HepG2 (cell line): ENCODE results near the gene MALRD1. TPM values are rescaled to one million over a fixed set of nuclear protein-coding genes. Genes with fewer than 3 reads are reported as not detected.

Experiments used
- ATAC-seq: fragments of 200-7000 bp; cut with Tn5 transposase; 3 replicates; pipeline ENCODE4 v1.9.1; 2020; ENCODE audit warnings: mild to moderate bottlenecking, moderate library complexity
- BruUV-seq: library from RNA; stranded (reverse); fragments of 400-500 nt; replicated peaks from 2 replicates; lab custom pipeline; 2021; lab: Mats Ljungman, UMichigan
- CTCF ChIA-PET: fragments of 300-600 bp; formaldehyde crosslinking; extraction: SDS; loops from one replicate; lab custom pipeline; 2021; ENCODE audit warnings: low total read pairs, inconsistent platforms, low intra/inter-chr PET ratio; lab: Yijun Ruan, JAX
- POLR2A ChIA-PET: fragments of 350-600 bp; sonication (Branson Sonifier 250); formaldehyde crosslinking; loops from one replicate; lab custom pipeline; 2020; ENCODE audit warnings: antibody characterized with exemption, inconsistent platforms; lab: Yijun Ruan, JAX
- DNase-seq: peaks from one replicate; pipeline ENCODE4 v3.0.0-alpha.2; 2015; ENCODE audit warnings: low spot score
- FAIRE-seq: peaks from 3 replicates; lab custom pipeline; 2011; peaks lifted over from hg19 to GRCh38; lab: Jason Lieb, UNC
- H2AFZ ChIP-seq: one replicate; pipeline ENCODE4 v1.6.1; 2011; ENCODE audit warnings: low read length, inconsistent platforms
- H3K27ac ChIP-seq: fragments of 300-600 bp; 3 replicates; pipeline ENCODE4 v1.8.0; 2011; ENCODE audit warnings: mixed run types, mild to moderate bottlenecking, mixed read lengths, low read length, inconsistent platforms; ENCODE audit not compliant: insufficient read depth; ENCODE audit errors: extremely low read length
- H3K27me3 ChIP-seq, 2 experiments: fragments of 200-600 bp in 1 of 2; 2 replicates in 1 of 2; 3 replicates in 1 of 2; pipeline versions ENCODE4 v1.6.0 to v1.8.0; 2011; ENCODE audit warnings: low read length in 2 of 2, mild to moderate bottlenecking in 2 of 2, moderate library complexity in 2 of 2, inconsistent platforms in 1 of 2; ENCODE audit not compliant: insufficient read depth in 2 of 2, control insufficient read depth in 1 of 2
- H3K36me3 ChIP-seq, 2 experiments: fragments of 200-600 bp in 1 of 2; replicated peaks in 1 of 2; 2 replicates in 1 of 2; 3 replicates in 1 of 2; pipeline versions ENCODE4 v1.5.1 to v1.8.0; 2011; ENCODE audit warnings: low read length in 2 of 2, inconsistent platforms in 1 of 2; ENCODE audit not compliant: insufficient read depth in 2 of 2, control insufficient read depth in 1 of 2
- H3K4me1 ChIP-seq: 2 replicates; pipeline ENCODE4 v1.5.1; 2012; ENCODE audit warnings: low read length, inconsistent platforms; ENCODE audit not compliant: insufficient read depth
- H3K4me2 ChIP-seq: 2 replicates; pipeline ENCODE4 v1.6.0; 2011; ENCODE audit warnings: low read depth, low read length, inconsistent platforms
- H3K4me3 ChIP-seq, 3 experiments: fragments of 200-600 bp in 1 of 3; sonication (generic), shearing (Covaris generic) in 1 of 3; replicated peaks in 1 of 3; 2 replicates each; pipeline ENCODE4 v1.5.1; 2011 to 2016; ENCODE audit warnings: low read length in 3 of 3, inconsistent platforms in 2 of 3, low read depth in 2 of 3, mild to moderate bottlenecking in 2 of 3, control low read depth in 1 of 3, mixed read lengths in 1 of 3; ENCODE audit not compliant: insufficient read depth in 1 of 3
- H3K79me2 ChIP-seq: one replicate; pipeline ENCODE4 v1.6.1; 2011; ENCODE audit warnings: low read length, inconsistent platforms; ENCODE audit not compliant: insufficient read depth
- H3K9ac ChIP-seq: 2 replicates; pipeline ENCODE4 v1.6.0; 2011; ENCODE audit warnings: mild to moderate bottlenecking, low read depth, low read length, inconsistent platforms; ENCODE audit not compliant: insufficient read depth
- H3K9me3 ChIP-seq: 2 replicates; pipeline ENCODE4 v1.5.1; 2012; ENCODE audit warnings: mild to moderate bottlenecking, low read length
- H4K20me1 ChIP-seq: 2 replicates; pipeline ENCODE4 v1.6.0; 2011; ENCODE audit warnings: inconsistent platforms, mild to moderate bottlenecking, low read length, moderate library complexity; ENCODE audit not compliant: insufficient read depth
- FOXP1 ChIP-seq, 2 experiments: fragments of 450-650 bp in 1 of 2; IDR thresholded peaks; 2 replicates each; pipeline ENCODE4 v1.6.1; 2017 to 2018; ENCODE audit warnings: antibody characterized with exemption in 1 of 2
- IRF1 ChIP-seq: sonication (generic); formaldehyde crosslinking; IDR thresholded peaks from 2 replicates; pipeline ENCODE4 v1.4.0; 2020; ENCODE audit warnings: low read depth, mild to moderate bottlenecking, missing genetic modification reagents
- MTF2 ChIP-seq: sonication (generic); formaldehyde crosslinking; IDR thresholded peaks from 2 replicates; pipeline ENCODE4 v1.5.0; 2020; ENCODE audit warnings: missing genetic modification reagents, borderline replicate concordance
- PHB2 ChIP-seq: fragments of 450-650 bp; IDR thresholded peaks from 2 replicates; pipeline ENCODE4 v1.6.1; 2018; ENCODE audit not compliant: partially characterized antibody
- POGK ChIP-seq: sonication (generic); formaldehyde crosslinking; conservative IDR thresholded peaks from 2 replicates; pipeline ENCODE4 v1.8.0; 2022; ENCODE audit warnings: mild to moderate bottlenecking, moderate library complexity, missing genetic modification reagents
- RELA ChIP-seq: sonication (generic); formaldehyde crosslinking; IDR thresholded peaks from 2 replicates; pipeline ENCODE4 v1.4.0; 2020; ENCODE audit warnings: missing genetic modification reagents
- RNF219 ChIP-seq: sonication (generic); formaldehyde crosslinking; IDR thresholded peaks from 2 replicates; pipeline ENCODE4 v1.5.0; 2020; ENCODE audit warnings: mild to moderate bottlenecking, missing genetic modification reagents
- SKIL ChIP-seq: sonication (generic); formaldehyde crosslinking; IDR thresholded peaks from 2 replicates; pipeline ENCODE4 v1.8.0; 2022; ENCODE audit warnings: missing genetic modification reagents, mild to moderate bottlenecking, moderate library complexity, borderline replicate concordance
- ZNF547 ChIP-seq: sonication (generic); formaldehyde crosslinking; IDR thresholded peaks from 2 replicates; pipeline ENCODE4 v1.5.1; 2020; ENCODE audit warnings: mild to moderate bottlenecking, missing genetic modification reagents
- ZNF800 ChIP-seq: sonication (generic); formaldehyde crosslinking; IDR thresholded peaks from 2 replicates; pipeline ENCODE4 v1.4.0; 2020; ENCODE audit warnings: missing genetic modification reagents
- WGBS: methylation state at CpG from one replicate; pipeline ENCODE4 v1.1.6; 2017; ENCODE audit warnings: low lambda C conversion rate; 5-methylcytosine and 5-hydroxymethylcytosine counted together
- in situ Hi-C: cut with HindIII; loops from 2 replicates; pipeline ENCODE4 v1.10.0; 2017; ENCODE audit warnings: low pct_unique_long_range_greater_than_20kb; ENCODE audit not compliant: extremely low pct_ligation_motif_present
- intact Hi-C: fragments of 100-400 bp; cut with micrococcal nuclease; formaldehyde crosslinking; loops from one replicate; pipeline ENCODE4 v1.10.0; 2022; ENCODE audit not compliant: unreplicated experiment
- polyA plus RNA-seq, 8 experiments: library from polyadenylated mRNA; depleted of rRNA in 3 of 8; stranded (reverse) in 7 of 8; unstranded in 1 of 8; fragments of >200 nt; fragmentation: Illumina TruSeq in 4 of 8; extraction: Trizol in 4 of 8; gene quantifications; 2 replicates each; pipeline versions ENCODE4 v1.2.1 to v1.2.3, GENCODE V29; 2011 to 2016; ENCODE audit warnings: low read depth in 4 of 8, missing spikeins in 1 of 8, mixed read lengths in 1 of 8; ENCODE audit not compliant: insufficient read depth in 1 of 8
- total RNA-seq, 5 experiments: library from RNA; depleted of rRNA; stranded (reverse); fragments of >200 nt; fragmentation: Illumina TruSeq; extraction: Trizol; gene quantifications; 2 replicates each; pipeline ENCODE4 v1.2.3, GENCODE V29; 2016; ENCODE audit warnings: low read depth in 1 of 5

Gene MALRD1
- total and polyA plus RNA-seq, 2 of the 13 experiments (the other 11 are each of a cell fraction or from before 2014, with no cell fraction given): 5.7 to 15.4 TPM

GRCh38 chr10:19640566-19641263 lies 592.1 kb downstream of the MALRD1 start:
- no peak for ATAC-seq
- Histone ChIP-seq H3K4me2 (no peak overlapping the region), H3K4me3 (no peak overlapping the region), H3K79me2 (no peaks in the 10 kb centered on the region), H3K27me3 (no peaks in the 10 kb centered on the region), H3K9me3 (no peaks in the 10 kb centered on the region), H3K36me3 (no peaks in the 10 kb centered on the region), H3K4me1 (peaks cover 19% of the 10 kb centered on the region), H4K20me1 (no peaks in the 10 kb centered on the region), H2AFZ (no peak overlapping the region), H3K27ac (no peak overlapping the region), H3K9ac (no peak overlapping the region)
- DNase-seq: no peak
- WGBS: 44% methylated on average over 3 of the region's 3 CpGs
- FAIRE-seq: no peak
- TF ChIP-seq RNF219 (no peak), RELA (CRISPR knock-in tag) (no peak), POGK (CRISPR knock-in tag) (no peak), PHB2 (no peak), ZNF800 (CRISPR knock-in tag) (no peak), MTF2 (CRISPR knock-in tag) (no peak), SKIL (CRISPR knock-in tag) (no peak), FOXP1 (IDR thresholded peaks at IDR 0.05) (no peak), FOXP1 (CRISPR knock-in tag; IDR thresholded peaks at IDR 0.05) (no peak), ZNF547 (CRISPR knock-in tag) (no peak), IRF1 (CRISPR knock-in tag) (no peak)
- POLR2A ChIA-PET: no interaction called here
- intact Hi-C loops: loop anchor here (5.0 kb wide), 1 partner anchor 957 kb away; no protein-coding TSS in a partner anchor
- in situ Hi-C loops: no loop called here
- CTCF ChIA-PET: no interaction called here
- BruUV-seq: no TSS peak
